Neural crest cell (in vitro differentiated cells): ENCODE measurements around the gene HAUS5. TPM values are rescaled to one million over a fixed set of nuclear protein-coding genes. Genes with fewer than 3 reads are reported as not detected.

Experiments
- DNase-seq: peaks from one replicate; pipeline ENCODE4 v3.0.0; 2021; ENCODE audit warnings: low read depth, mixed read lengths, low spot score
- H3K27ac Mint-ChIP-seq: one replicate; pipeline ENCODE4 v1.8.0; 2021; ENCODE audit warnings: mild to moderate bottlenecking, mixed read lengths; ENCODE audit not compliant: unreplicated experiment
- H3K27me3 Mint-ChIP-seq: 2 replicates; pipeline ENCODE4 v1.8.0; 2021; ENCODE audit warnings: low read depth, mild to moderate bottlenecking, mixed read lengths
- H3K36me3 Mint-ChIP-seq: 2 replicates; pipeline ENCODE4 v1.8.0; 2021; ENCODE audit warnings: low read depth, mild to moderate bottlenecking, mixed read lengths
- H3K4me1 Mint-ChIP-seq: 2 replicates; pipeline ENCODE4 v1.8.0; 2021; ENCODE audit warnings: mixed read lengths
- H3K4me3 Mint-ChIP-seq: one replicate; pipeline ENCODE4 v1.8.0; 2021; ENCODE audit warnings: mild to moderate bottlenecking, mixed read lengths
- H3K9me3 Mint-ChIP-seq: 2 replicates; pipeline ENCODE4 v1.8.0; 2021; ENCODE audit warnings: mixed read lengths
- CTCF ChIP-seq: fragments of 200-600 bp; sonication (generic); conservative IDR thresholded peaks from 2 replicates; pipeline ENCODE4 v1.5.0; 2021; ENCODE audit warnings: antibody characterized with exemption, mild to moderate bottlenecking
- total RNA-seq: library from RNA; stranded (reverse); gene quantifications from 2 replicates; pipeline ENCODE4 v1.2.1, GENCODE V29; 2021

Gene HAUS5
- total RNA-seq, 1 donor from 2014 or later, result 55.9 TPM

GRCh38 chr19:35619290-35619923 is 6.9 kb downstream of the HAUS5 start:
- Mint-ChIP-seq H3K27ac (no peak overlapping the region), H3K27me3 (no peaks in the 10 kb centered on the region), H3K4me1 (no peaks in the 10 kb centered on the region), H3K36me3 (peaks cover 3% of the 10 kb centered on the region), H3K9me3 (no peaks in the 10 kb centered on the region), H3K4me3 (no peak overlapping the region)
- TF ChIP-seq CTCF, result no peak
- no peak for DNase-seq

- peak overlapping the region; percentile 12 for H3K4me3 Mint-ChIP-seq
- no peaks in the 10 kb centered on the region for H3K9me3 Mint-ChIP-seq
- no peak for DNase-seq
- H3K27me3 Mint-ChIP-seq, result no peaks in the 10 kb centered on the region
- H3K4me1 Mint-ChIP-seq, result no peaks in the 10 kb centered on the region
- H3K36me3 Mint-ChIP-seq, result peaks cover 3% of the 10 kb centered on the region
- H3K27ac Mint-ChIP-seq, result no peak overlapping the region
- TF ChIP-seq CTCF, result no peak
Observed at GRCh38 chr19:35620001-35620400, 7.5 kb downstream of the HAUS5 start.

- no peaks in the 10 kb centered on the region for H3K27me3 Mint-ChIP-seq
- H3K27ac Mint-ChIP-seq, result peak overlapping the region; percentile 12
- H3K9me3 Mint-ChIP-seq, result no peaks in the 10 kb centered on the region
- H3K4me3 Mint-ChIP-seq, result no peak overlapping the region
- TF ChIP-seq CTCF, result no peak
- DNase-seq, result no peak
- no peaks in the 10 kb centered on the region for H3K36me3 Mint-ChIP-seq
- no peaks in the 10 kb centered on the region for H3K4me1 Mint-ChIP-seq
Observed at GRCh38 chr19:35621708-35622107, 9.2 kb downstream of the HAUS5 start.

- DNase-seq, result no peak
- Mint-ChIP-seq H3K36me3 (no peaks in the 10 kb centered on the region), H3K27me3 (no peaks in the 10 kb centered on the region), H3K4me1 (no peaks in the 10 kb centered on the region), H3K9me3 (no peaks in the 10 kb centered on the region), H3K4me3 (peak overlapping the region; percentile 54), H3K27ac (no peak overlapping the region)
- TF ChIP-seq CTCF, result no peak
Observed at GRCh38 chr19:35622750-35623149, 10.2 kb downstream of the HAUS5 start.

- H3K36me3 Mint-ChIP-seq, result no peaks in the 10 kb centered on the region
- H3K9me3 Mint-ChIP-seq, result no peaks in the 10 kb centered on the region
- H3K27me3 Mint-ChIP-seq, result no peaks in the 10 kb centered on the region
- no peak for TF ChIP-seq CTCF
- peak overlapping the region; percentile 54 for H3K4me3 Mint-ChIP-seq
- no peak overlapping the region for H3K27ac Mint-ChIP-seq
- peaks cover 6% of the 10 kb centered on the region for H3K4me1 Mint-ChIP-seq
- DNase-seq, result no peak
Observed at GRCh38 chr19:35623327-35624010, 10.9 kb downstream of the HAUS5 start.
